ENCODE measurements around the gene BDH2. TPM values are rescaled to one million over a fixed set of nuclear protein-coding genes. Genes with fewer than 3 reads are reported as not detected.

The BDH2 gene
- total RNA-seq: 45.6 and 69.8 TPM in 2 replicates

GRCh38 chr4:103099691-103100392, at the start of gene BDH2:
BDH2 (minus strand) TSS chr4:103099834; CDS start chr4:103096254, 3,580 bp downstream.

GRCh38 chr4:103076747-103077347, 22.8 kb downstream of the BDH2 start, which contains the start of gene SLC9B2:
SLC9B2 (minus strand) TSS chr4:103076761; CDS start chr4:103067550, 9,211 bp downstream.

Other genes starting within 250 kb of the BDH2 start
- gene CISD2, start 230.8 kb downstream of the BDH2 start, total RNA-seq: 14.4 and 22.0 TPM in 2 replicates
- 0.23 and 0.26 TPM in 2 replicates for gene SLC9B1, start 80.1 kb downstream of the BDH2 start, total RNA-seq
- 11.5 and 15.3 TPM in 2 replicates for gene SLC9B2, start 23.1 kb downstream of the BDH2 start, total RNA-seq
- gene CENPE, start 98.5 kb upstream of the BDH2 start, total RNA-seq: 0.77 and 64.1 TPM in 2 replicates